Caco-2 (cell line): ENCODE results near the gene TRIM39. TPM values are rescaled to one million over a fixed set of nuclear protein-coding genes. Genes with fewer than 3 reads are reported as not detected.

Source experiments
- BruUV-seq: library from RNA; stranded (reverse); fragments of 400-500 nt; replicated peaks from 2 replicates; lab custom pipeline; 2021; lab: Mats Ljungman, UMichigan
- CTCF ChIA-PET: fragments of 300-600 bp; sonication (Branson Sonifier 250); formaldehyde crosslinking; loops from one replicate; lab custom pipeline; 2022; ENCODE audit warnings: antibody characterized with exemption; lab: Charles Lee
- POLR2A ChIA-PET: fragments of 300-600 bp; sonication (Branson Sonifier 250); formaldehyde crosslinking; loops from one replicate; lab custom pipeline; 2022; ENCODE audit warnings: antibody characterized with exemption; lab: Charles Lee
- DNase-seq, 2 experiments: peaks; one replicate each; pipeline versions ENCODE4 v3.0.0 to v3.0.0-alpha.2; 2020 to 2022
- H3K27me3 ChIP-seq: replicated peaks from 2 replicates; pipeline ENCODE4 v1.6.0; 2011; ENCODE audit warnings: low read length; ENCODE audit not compliant: control insufficient read depth, insufficient read depth
- H3K36me3 ChIP-seq: 2 replicates; pipeline ENCODE4 v1.5.1; 2011; ENCODE audit warnings: low read length; ENCODE audit not compliant: control insufficient read depth, insufficient read depth
- H3K4me1 ChIP-seq: fragments of 250-450 bp; sonication (Bioruptor Pico); 2 replicates; pipeline ENCODE4 v1.5.1; 2020; ENCODE audit warnings: mild to moderate bottlenecking
- H3K4me3 ChIP-seq: 2 replicates; pipeline ENCODE4 v1.5.1; 2011; ENCODE audit warnings: low read depth, mild to moderate bottlenecking, control low read depth, low read length
- H3K9me3 ChIP-seq: fragments of 250-450 bp; sonication (Bioruptor Pico); 2 replicates; pipeline ENCODE4 v1.5.1; 2020; ENCODE audit warnings: mild to moderate bottlenecking, moderate library complexity
- H3K27ac Mint-ChIP-seq: one replicate; pipeline ENCODE4 v1.8.0; 2022; ENCODE audit warnings: mixed read lengths; ENCODE audit not compliant: unreplicated experiment
- H3K27me3 Mint-ChIP-seq: one replicate; pipeline ENCODE4 v1.8.0; 2022; ENCODE audit warnings: mixed read lengths; ENCODE audit not compliant: insufficient read depth, unreplicated experiment
- H3K36me3 Mint-ChIP-seq: one replicate; pipeline ENCODE4 v1.8.0; 2022; ENCODE audit warnings: mild to moderate bottlenecking, mixed read lengths; ENCODE audit not compliant: insufficient read depth, unreplicated experiment
- H3K4me1 Mint-ChIP-seq: one replicate; pipeline ENCODE4 v1.8.0; 2022; ENCODE audit warnings: low read depth, mixed read lengths; ENCODE audit not compliant: unreplicated experiment
- H3K4me3 Mint-ChIP-seq: one replicate; pipeline ENCODE4 v1.8.0; 2022; ENCODE audit warnings: mild to moderate bottlenecking, moderate library complexity, mixed read lengths; ENCODE audit not compliant: unreplicated experiment
- H3K9me3 Mint-ChIP-seq: one replicate; pipeline ENCODE4 v1.8.0; 2022; ENCODE audit warnings: mixed read lengths; ENCODE audit not compliant: unreplicated experiment
- CTCF ChIP-seq, 2 experiments: fragments of 200-600 bp in 1 of 2; IDR thresholded peaks; 1 replicate in 1 of 2; 2 replicates in 1 of 2; pipeline versions ENCODE4 v1.5.1 to v1.8.0; 2011 to 2022; ENCODE audit warnings: antibody characterized with exemption in 1 of 2, control low read depth in 1 of 2, inconsistent platforms in 1 of 2, low read depth in 1 of 2, low read length in 1 of 2, mild to moderate bottlenecking in 1 of 2, moderate library complexity in 1 of 2; ENCODE audit not compliant: insufficient read depth in 1 of 2, severe bottlenecking in 1 of 2, unreplicated experiment in 1 of 2
- intact Hi-C: fragments of 100-400 bp; cut with micrococcal nuclease; formaldehyde crosslinking; loops from one replicate; pipeline ENCODE4 v1.10.0; 2022; ENCODE audit not compliant: unreplicated experiment
- total RNA-seq: library from RNA; stranded (reverse); gene quantifications from 2 replicates; pipeline ENCODE4 v1.2.3, GENCODE V29; 2022

The TRIM39 gene
- total RNA-seq, 1 experiment from 2014 or later: 14.5 TPM

DNA sequence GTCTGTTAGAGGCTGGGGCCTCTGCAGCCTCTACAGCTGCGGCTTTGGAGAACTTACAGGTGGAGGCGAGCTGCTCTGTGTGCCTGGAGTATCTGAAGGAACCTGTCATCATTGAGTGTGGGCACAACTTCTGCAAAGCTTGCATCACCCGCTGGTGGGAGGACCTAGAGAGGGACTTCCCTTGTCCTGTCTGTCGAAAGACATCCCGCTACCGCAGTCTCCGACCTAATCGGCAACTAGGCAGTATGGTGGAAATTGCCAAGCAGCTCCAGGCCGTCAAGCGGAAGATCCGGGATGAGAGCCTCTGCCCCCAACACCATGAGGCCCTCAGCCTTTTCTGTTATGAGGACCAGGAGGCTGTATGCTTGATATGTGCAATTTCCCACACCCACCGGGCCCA, 2.6 kb downstream of the TRIM39 start:
- no TSS peak for BruUV-seq
- Mint-ChIP-seq H3K4me1 (peaks cover 28% of the 10 kb centered on the region), H3K9me3 (no peaks in the 10 kb centered on the region), H3K27ac (no peak overlapping the region), H3K27me3 (no peaks in the 10 kb centered on the region), H3K36me3 (peaks cover 37% of the 10 kb centered on the region), H3K4me3 (no peak overlapping the region)
- intact Hi-C loops: loop anchor here (5.0 kb wide), 1 partner anchor 117 kb away; the partner anchor contains the start of gene TRIM26
- DNase-seq: no peak
- TF ChIP-seq CTCF (IDR thresholded peaks at IDR 0.05; ENCODE audit: insufficient read depth in 1 of 2, low read depth in 1 of 2, low read length in 1 of 2, severe bottlenecking in 1 of 2, unreplicated experiment in 1 of 2): no peak
- Histone ChIP-seq H3K36me3 (peaks cover 2% of the 10 kb centered on the region), H3K9me3 (no peaks in the 10 kb centered on the region), H3K27me3 (no peaks in the 10 kb centered on the region), H3K4me1 (peaks cover 9% of the 10 kb centered on the region), H3K4me3 (no peak overlapping the region)
- ChIA-PET CTCF (no interaction called here), POLR2A (no interaction called here)

DNA sequence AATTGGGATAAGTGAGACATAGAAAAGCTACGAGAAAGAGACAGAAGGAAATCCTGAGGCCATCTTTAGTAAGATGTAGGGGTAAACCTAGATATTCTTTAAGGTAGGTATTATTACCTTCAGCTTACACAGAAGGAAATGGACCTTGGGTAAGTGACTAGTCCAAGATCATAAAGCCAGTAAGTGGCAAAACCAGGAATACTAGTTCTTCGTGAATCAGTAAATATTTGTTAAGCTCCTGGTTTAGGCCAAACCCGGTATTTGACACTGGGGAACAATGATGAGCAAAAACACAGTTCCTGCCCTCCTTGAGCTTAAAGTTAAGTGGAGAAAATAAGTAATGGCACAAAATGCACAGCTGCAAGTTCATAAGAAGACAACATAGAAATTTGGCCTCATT, 5.3 kb downstream of the TRIM39 start:
- DNase-seq: no peak
- H3K27me3 ChIP-seq: no peaks in the 10 kb centered on the region
- ChIA-PET CTCF (no interaction called here), POLR2A (no interaction called here)
- Mint-ChIP-seq H3K27me3 (no peaks in the 10 kb centered on the region), H3K9me3 (no peaks in the 10 kb centered on the region), H3K4me1 (peaks cover 18% of the 10 kb centered on the region), H3K36me3 (peaks cover 24% of the 10 kb centered on the region), H3K4me3 (no peak overlapping the region), H3K27ac (no peak overlapping the region)
- H3K4me3 ChIP-seq: no peak overlapping the region
- no peak for TF ChIP-seq CTCF (IDR thresholded peaks at IDR 0.05; ENCODE audit: insufficient read depth in 1 of 2, low read depth in 1 of 2, low read length in 1 of 2, severe bottlenecking in 1 of 2, unreplicated experiment in 1 of 2)
- peaks cover 2% of the 10 kb centered on the region for H3K36me3 ChIP-seq
- BruUV-seq: no TSS peak
- H3K4me1 ChIP-seq: 0 out of 2 replicates have a peak, but pooled peaks cover 3% of the 10 kb centered on the region
- intact Hi-C loops: no loop called here
- H3K9me3 ChIP-seq: no peaks in the 10 kb centered on the region

- no peak for DNase-seq
- Mint-ChIP-seq H3K27me3 (no peaks in the 10 kb centered on the region), H3K4me3 (no peak overlapping the region), H3K27ac (no peak overlapping the region), H3K36me3 (peaks cover 19% of the 10 kb centered on the region), H3K9me3 (no peaks in the 10 kb centered on the region), H3K4me1 (peaks cover 18% of the 10 kb centered on the region)
- Histone ChIP-seq H3K27me3 (no peaks in the 10 kb centered on the region), H3K36me3 (peaks cover 1% of the 10 kb centered on the region), H3K4me3 (no peak overlapping the region), H3K4me1 (0 out of 2 replicates have a peak, but pooled peaks cover 3% of the 10 kb centered on the region), H3K9me3 (no peaks in the 10 kb centered on the region)
- intact Hi-C loops: no loop called here
- POLR2A ChIA-PET: no interaction called here
- no TSS peak for BruUV-seq
- TF ChIP-seq CTCF (IDR thresholded peaks at IDR 0.05; ENCODE audit: insufficient read depth in 1 of 2, low read depth in 1 of 2, low read length in 1 of 2, severe bottlenecking in 1 of 2, unreplicated experiment in 1 of 2): no peak
- CTCF ChIA-PET: no interaction called here
These were observed 7.5 kb downstream of the TRIM39 start for GRCh38 chr6:30334075-30334783.
